HepG2 (cell line): ENCODE data around the gene HERC4. TPM values are rescaled to one million over a fixed set of nuclear protein-coding genes. Genes with fewer than 3 reads are reported as not detected.

Source experiments
- ARNTL ChIP-seq: sonication (generic); formaldehyde crosslinking; IDR thresholded peaks from 2 replicates; pipeline ENCODE4 v1.4.0; 2020; ENCODE audit warnings: mild to moderate bottlenecking, missing genetic modification reagents
- CHCHD3 ChIP-seq: sonication (generic); formaldehyde crosslinking; IDR thresholded peaks from 2 replicates; pipeline ENCODE4 v1.8.0; 2022; ENCODE audit warnings: mild to moderate bottlenecking, missing genetic modification reagents, moderate library complexity
- FOSL2 ChIP-seq: sonication (generic); formaldehyde crosslinking; IDR thresholded peaks from 2 replicates; pipeline ENCODE4 v1.4.0; 2020; ENCODE audit warnings: missing genetic modification reagents
- KDM1A ChIP-seq: IDR thresholded peaks from 2 replicates; pipeline ENCODE4 v1.6.1; 2016; ENCODE audit warnings: missing compliant biosample characterization
- NFYC ChIP-seq: IDR thresholded peaks from 2 replicates; pipeline ENCODE4 v1.6.1; 2016; ENCODE audit warnings: missing genetic modification reagents, missing compliant biosample characterization
- PHB2 ChIP-seq: fragments of 450-650 bp; IDR thresholded peaks from 2 replicates; pipeline ENCODE4 v1.6.1; 2018; ENCODE audit not compliant: partially characterized antibody
- RBM22 ChIP-seq: fragments of 200-400 bp; formaldehyde crosslinking; optimal IDR thresholded peaks from 2 replicates; pipeline ENCODE3; 2017; ENCODE audit warnings: mild to moderate bottlenecking, low read length, moderate library complexity
- SIX4 ChIP-seq: sonication (generic); formaldehyde crosslinking; IDR thresholded peaks from 2 replicates; pipeline ENCODE4 v1.4.0; 2020; ENCODE audit warnings: missing genetic modification reagents
- SKI ChIP-seq: fragments of 450-650 bp; IDR thresholded peaks from one replicate; pipeline ENCODE4 v1.6.1; 2018; ENCODE audit warnings: mild to moderate bottlenecking; ENCODE audit not compliant: partially characterized antibody
- SP4 ChIP-seq: sonication (generic); formaldehyde crosslinking; IDR thresholded peaks from 2 replicates; pipeline ENCODE4 v1.8.1; 2023; ENCODE audit warnings: mild to moderate bottlenecking, missing genetic modification reagents
- THAP11 ChIP-seq: IDR thresholded peaks from 2 replicates; pipeline ENCODE4 v1.6.1; 2016; ENCODE audit warnings: missing biosample characterization, missing genetic modification reagents
- ZBTB7A ChIP-seq: sonication (generic); formaldehyde crosslinking; IDR thresholded peaks from 2 replicates; pipeline ENCODE4 v1.8.0; 2022; ENCODE audit warnings: mild to moderate bottlenecking, missing genetic modification reagents
- ZFP82 ChIP-seq: sonication (generic); formaldehyde crosslinking; IDR thresholded peaks from 2 replicates; pipeline ENCODE4 v1.5.1; 2020; ENCODE audit warnings: mild to moderate bottlenecking, missing genetic modification reagents, borderline replicate concordance
- ZKSCAN5 ChIP-seq: sonication (generic); formaldehyde crosslinking; IDR thresholded peaks from 2 replicates; pipeline ENCODE4 v1.5.1; 2020; ENCODE audit warnings: mild to moderate bottlenecking, missing genetic modification reagents
- ZMYM3 ChIP-seq: sonication (generic); formaldehyde crosslinking; IDR thresholded peaks from 2 replicates; pipeline ENCODE4 v1.5.1; 2020; ENCODE audit warnings: mild to moderate bottlenecking, missing genetic modification reagents
- ZNF138 ChIP-seq: sonication (generic); formaldehyde crosslinking; IDR thresholded peaks from 2 replicates; pipeline ENCODE4 v1.5.0; 2020; ENCODE audit warnings: mild to moderate bottlenecking, low read depth, missing genetic modification reagents
- ZNF317 ChIP-seq: sonication (generic); formaldehyde crosslinking; IDR thresholded peaks from 2 replicates; pipeline ENCODE4 v1.5.0; 2020; ENCODE audit warnings: mild to moderate bottlenecking, missing genetic modification reagents
- ZNF431 ChIP-seq: sonication (generic); formaldehyde crosslinking; IDR thresholded peaks from 2 replicates; pipeline ENCODE4 v1.9.0; 2022; ENCODE audit warnings: missing genetic modification reagents, low read depth, mild to moderate bottlenecking, borderline replicate concordance
- ZNF530 ChIP-seq: sonication (generic); formaldehyde crosslinking; IDR thresholded peaks from 2 replicates; pipeline ENCODE4 v1.5.0; 2020; ENCODE audit warnings: low read depth, mild to moderate bottlenecking, missing genetic modification reagents
- ZNF572 ChIP-seq: sonication (generic); formaldehyde crosslinking; IDR thresholded peaks from 2 replicates; pipeline ENCODE4 v1.5.1; 2020; ENCODE audit warnings: mild to moderate bottlenecking, missing genetic modification reagents
- ZNF644 ChIP-seq: IDR thresholded peaks from 2 replicates; pipeline ENCODE4 v1.6.1; 2016; ENCODE audit warnings: low read depth
- ZNF660 ChIP-seq: sonication (generic); formaldehyde crosslinking; IDR thresholded peaks from 2 replicates; pipeline ENCODE4 v1.5.1; 2020; ENCODE audit warnings: mild to moderate bottlenecking, low read depth, missing genetic modification reagents, borderline replicate concordance
- ZSCAN31 ChIP-seq: sonication (generic); formaldehyde crosslinking; IDR thresholded peaks from 2 replicates; pipeline ENCODE4 v1.5.0; 2020; ENCODE audit warnings: low read depth, mild to moderate bottlenecking, missing genetic modification reagents
- polyA plus RNA-seq, 8 experiments: library from polyadenylated mRNA; depleted of rRNA in 3 of 8; stranded (reverse) in 7 of 8; unstranded in 1 of 8; fragments of >200 nt; fragmentation: Illumina TruSeq in 4 of 8; extraction: Trizol in 4 of 8; gene quantifications; 2 replicates each; pipeline versions ENCODE4 v1.2.1 to v1.2.3, GENCODE V29; 2011 to 2016; ENCODE audit warnings: low read depth in 4 of 8, missing spikeins in 1 of 8, mixed read lengths in 1 of 8; ENCODE audit not compliant: insufficient read depth in 1 of 8
- total RNA-seq, 5 experiments: library from RNA; depleted of rRNA; stranded (reverse); fragments of >200 nt; fragmentation: Illumina TruSeq; extraction: Trizol; gene quantifications; 2 replicates each; pipeline ENCODE4 v1.2.3, GENCODE V29; 2016; ENCODE audit warnings: low read depth in 1 of 5
- TF ChIP-seq, protein P1 (sequence below): sonication (generic); formaldehyde crosslinking; IDR thresholded peaks from 2 replicates; pipeline ENCODE4 v1.5.0; 2020; ENCODE audit warnings: mild to moderate bottlenecking, missing genetic modification reagents
- TF ChIP-seq, protein P2 (sequence below): sonication (generic); formaldehyde crosslinking; IDR thresholded peaks from 2 replicates; pipeline ENCODE4 v1.4.0; 2020; ENCODE audit warnings: missing genetic modification reagents
- TF ChIP-seq, protein P3 (sequence below): sonication (generic); formaldehyde crosslinking; conservative IDR thresholded peaks from 2 replicates; pipeline ENCODE4 v1.5.0; 2020; ENCODE audit warnings: missing genetic modification reagents
- TF ChIP-seq, protein P4 (sequence below): IDR thresholded peaks from 2 replicates; pipeline ENCODE4 v1.6.1; 2016; ENCODE audit warnings: low read depth, borderline replicate concordance

The HERC4 gene
- total and polyA plus RNA-seq, 2 of the 13 experiments (the other 11 are each of a cell fraction or from before 2014, with no cell fraction given) = 9.8 to 20.2 TPM

DNA sequence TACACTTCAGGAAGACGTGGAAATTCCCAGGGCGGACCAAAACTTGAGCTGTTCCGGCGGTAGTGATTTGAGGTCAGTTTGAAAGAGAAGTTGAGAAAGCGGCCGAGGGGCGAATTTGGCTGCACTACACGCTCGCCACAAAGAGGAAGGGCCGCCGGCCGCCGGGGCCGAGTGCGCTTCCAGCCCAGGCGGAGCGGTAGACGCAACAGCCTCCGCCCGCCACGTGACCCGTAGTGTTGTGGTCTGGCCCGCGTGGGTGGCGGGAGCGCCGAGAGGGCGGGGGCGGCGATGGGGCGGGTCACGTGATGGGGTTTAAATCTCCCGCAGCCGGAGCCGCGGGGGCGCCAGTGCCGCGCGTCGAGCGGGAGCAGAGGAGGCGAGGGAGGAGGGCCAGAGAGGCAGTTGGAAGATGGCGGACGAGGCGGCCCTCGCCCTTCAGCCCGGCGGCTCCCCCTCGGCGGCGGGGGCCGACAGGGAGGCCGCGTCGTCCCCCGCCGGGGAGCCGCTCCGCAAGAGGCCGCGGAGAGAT lies 190.7 kb downstream of the HERC4 start, which contains the start of gene SIRT1 (continued):
- TF ChIP-seq, protein P1, sequence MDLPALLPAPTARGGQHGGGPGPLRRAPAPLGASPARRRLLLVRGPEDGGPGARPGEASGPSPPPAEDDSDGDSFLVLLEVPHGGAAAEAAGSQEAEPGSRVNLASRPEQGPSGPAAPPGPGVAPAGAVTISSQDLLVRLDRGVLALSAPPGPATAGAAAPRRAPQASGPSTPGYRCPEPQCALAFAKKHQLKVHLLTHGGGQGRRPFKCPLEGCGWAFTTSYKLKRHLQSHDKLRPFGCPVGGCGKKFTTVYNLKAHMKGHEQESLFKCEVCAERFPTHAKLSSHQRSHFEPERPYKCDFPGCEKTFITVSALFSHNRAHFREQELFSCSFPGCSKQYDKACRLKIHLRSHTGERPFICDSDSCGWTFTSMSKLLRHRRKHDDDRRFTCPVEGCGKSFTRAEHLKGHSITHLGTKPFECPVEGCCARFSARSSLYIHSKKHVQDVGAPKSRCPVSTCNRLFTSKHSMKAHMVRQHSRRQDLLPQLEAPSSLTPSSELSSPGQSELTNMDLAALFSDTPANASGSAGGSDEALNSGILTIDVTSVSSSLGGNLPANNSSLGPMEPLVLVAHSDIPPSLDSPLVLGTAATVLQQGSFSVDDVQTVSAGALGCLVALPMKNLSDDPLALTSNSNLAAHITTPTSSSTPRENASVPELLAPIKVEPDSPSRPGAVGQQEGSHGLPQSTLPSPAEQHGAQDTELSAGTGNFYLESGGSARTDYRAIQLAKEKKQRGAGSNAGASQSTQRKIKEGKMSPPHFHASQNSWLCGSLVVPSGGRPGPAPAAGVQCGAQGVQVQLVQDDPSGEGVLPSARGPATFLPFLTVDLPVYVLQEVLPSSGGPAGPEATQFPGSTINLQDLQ (CRISPR knock-in tag) = no peak
- TF ChIP-seq ZNF660 = no peak
- TF ChIP-seq THAP11 = peak; percentile 83
- TF ChIP-seq ZNF431 (CRISPR knock-in tag) = peak; percentile 66; the same call in 1 of the 2 replicates
- TF ChIP-seq ZNF644 (CRISPR knock-in tag) = no peak
- TF ChIP-seq ZNF530 (CRISPR knock-in tag) = no peak
- TF ChIP-seq ZNF138 (CRISPR knock-in tag) = no peak
- peak; percentile 80 for TF ChIP-seq SKI
- TF ChIP-seq PHB2 = no peak
- TF ChIP-seq SIX4 = peak; percentile 14; the same call in 1 of the 2 replicates
- TF ChIP-seq ZKSCAN5 (CRISPR knock-in tag) = no peak
- no peak for TF ChIP-seq ZMYM3 (CRISPR knock-in tag)
- TF ChIP-seq ZFP82 (CRISPR knock-in tag) = no peak
- TF ChIP-seq, protein P2, sequence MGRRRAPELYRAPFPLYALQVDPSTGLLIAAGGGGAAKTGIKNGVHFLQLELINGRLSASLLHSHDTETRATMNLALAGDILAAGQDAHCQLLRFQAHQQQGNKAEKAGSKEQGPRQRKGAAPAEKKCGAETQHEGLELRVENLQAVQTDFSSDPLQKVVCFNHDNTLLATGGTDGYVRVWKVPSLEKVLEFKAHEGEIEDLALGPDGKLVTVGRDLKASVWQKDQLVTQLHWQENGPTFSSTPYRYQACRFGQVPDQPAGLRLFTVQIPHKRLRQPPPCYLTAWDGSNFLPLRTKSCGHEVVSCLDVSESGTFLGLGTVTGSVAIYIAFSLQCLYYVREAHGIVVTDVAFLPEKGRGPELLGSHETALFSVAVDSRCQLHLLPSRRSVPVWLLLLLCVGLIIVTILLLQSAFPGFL (CRISPR knock-in tag) = no peak
- TF ChIP-seq, protein P3, sequence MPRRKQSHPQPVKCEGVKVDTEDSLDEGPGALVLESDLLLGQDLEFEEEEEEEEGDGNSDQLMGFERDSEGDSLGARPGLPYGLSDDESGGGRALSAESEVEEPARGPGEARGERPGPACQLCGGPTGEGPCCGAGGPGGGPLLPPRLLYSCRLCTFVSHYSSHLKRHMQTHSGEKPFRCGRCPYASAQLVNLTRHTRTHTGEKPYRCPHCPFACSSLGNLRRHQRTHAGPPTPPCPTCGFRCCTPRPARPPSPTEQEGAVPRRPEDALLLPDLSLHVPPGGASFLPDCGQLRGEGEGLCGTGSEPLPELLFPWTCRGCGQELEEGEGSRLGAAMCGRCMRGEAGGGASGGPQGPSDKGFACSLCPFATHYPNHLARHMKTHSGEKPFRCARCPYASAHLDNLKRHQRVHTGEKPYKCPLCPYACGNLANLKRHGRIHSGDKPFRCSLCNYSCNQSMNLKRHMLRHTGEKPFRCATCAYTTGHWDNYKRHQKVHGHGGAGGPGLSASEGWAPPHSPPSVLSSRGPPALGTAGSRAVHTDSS (CRISPR knock-in tag) = no peak
- TF ChIP-seq, protein P4, sequence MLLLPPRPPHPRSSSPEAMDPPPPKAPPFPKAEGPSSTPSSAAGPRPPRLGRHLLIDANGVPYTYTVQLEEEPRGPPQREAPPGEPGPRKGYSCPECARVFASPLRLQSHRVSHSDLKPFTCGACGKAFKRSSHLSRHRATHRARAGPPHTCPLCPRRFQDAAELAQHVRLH (CRISPR knock-in tag) = peak; percentile 84; the same call in 1 of the 2 replicates
- peak; percentile 64 for TF ChIP-seq FOSL2
- no peak for TF ChIP-seq RBM22
- peak; percentile 98 for TF ChIP-seq ARNTL (CRISPR knock-in tag)
- no peak for TF ChIP-seq CHCHD3 (CRISPR knock-in tag)
- TF ChIP-seq SP4 = peak; percentile 56; the same call in 1 of the 2 replicates
- peak; percentile 35; the same call in 1 of the 2 replicates for TF ChIP-seq ZNF317 (CRISPR knock-in tag)
- TF ChIP-seq NFYC (CRISPR knock-in tag) = peak; percentile 60; the same call in 1 of the 2 replicates
- TF ChIP-seq ZBTB7A (CRISPR knock-in tag) = no peak
- no peak; the same call in 1 of the 2 replicates for TF ChIP-seq ZSCAN31 (CRISPR knock-in tag)
- no peak for TF ChIP-seq ZNF572 (CRISPR knock-in tag)
- no peak for TF ChIP-seq KDM1A (CRISPR knock-in tag)
